ENCODE measurements around the gene CUEDC1.
A peak's percentile ranks its signal among the peaks of the same experiment; 100 is the strongest.

The CUEDC1 gene

GRCh38 chr17:57894848-57895247, 60.4 kb downstream of the CUEDC1 start:
- DNase-seq (ENCODE audit: low read depth) = no peak

DNA sequence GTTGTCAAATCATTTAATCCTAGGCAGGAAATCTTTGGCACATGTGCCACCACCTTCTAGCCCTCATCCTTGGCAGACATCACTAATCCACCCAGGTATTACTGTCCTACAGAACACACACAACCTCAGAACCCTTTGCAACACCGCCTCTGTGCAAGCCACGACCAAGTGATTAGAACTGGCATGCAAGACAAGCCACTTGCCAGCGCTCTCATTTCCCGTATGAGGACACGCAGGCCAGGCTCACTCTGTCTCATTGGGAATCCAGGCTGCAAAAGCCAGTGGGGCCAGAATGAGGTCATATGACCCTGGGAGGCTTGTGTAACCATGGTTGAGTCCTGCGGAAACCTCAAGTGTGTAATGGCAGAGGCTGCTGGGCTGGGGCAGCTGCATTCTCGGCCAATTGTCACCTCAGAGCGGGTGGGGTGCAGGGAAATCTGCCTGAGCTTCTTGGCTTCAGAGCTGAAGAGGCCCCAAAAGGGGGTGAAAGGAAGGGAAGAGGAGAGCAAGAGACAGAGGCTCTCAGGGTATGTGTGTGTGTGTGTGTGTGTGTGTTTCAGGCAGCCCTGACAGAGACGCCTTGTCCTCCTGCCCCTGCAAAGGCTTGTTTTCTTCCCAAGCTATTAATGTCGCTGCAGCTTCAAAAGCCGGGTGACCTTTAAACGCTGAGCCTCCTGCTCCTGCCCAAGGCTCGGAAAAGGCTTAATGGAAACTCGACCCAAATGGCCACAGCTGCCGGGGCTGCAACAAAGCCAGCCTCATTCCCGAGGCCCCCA, 62.2 kb downstream of the CUEDC1 start:
- DNase-seq (ENCODE audit: low read depth) = no peak

- DNase-seq (ENCODE audit: low read depth) = peak; percentile 69
Measured at GRCh38 chr17:57892146-57892819, 62.9 kb downstream of the CUEDC1 start.

GRCh38 chr17:57890857-57891232, 64.4 kb downstream of the CUEDC1 start:
- DNase-seq (ENCODE audit: low read depth) = no peak

- no peak for DNase-seq (ENCODE audit: low read depth)
Measured at GRCh38 chr17:57889892-57890856, 65.0 kb downstream of the CUEDC1 start.

GRCh38 chr17:57889252-57889651, 66.0 kb downstream of the CUEDC1 start:
- no peak for DNase-seq (ENCODE audit: low read depth)

DNA sequence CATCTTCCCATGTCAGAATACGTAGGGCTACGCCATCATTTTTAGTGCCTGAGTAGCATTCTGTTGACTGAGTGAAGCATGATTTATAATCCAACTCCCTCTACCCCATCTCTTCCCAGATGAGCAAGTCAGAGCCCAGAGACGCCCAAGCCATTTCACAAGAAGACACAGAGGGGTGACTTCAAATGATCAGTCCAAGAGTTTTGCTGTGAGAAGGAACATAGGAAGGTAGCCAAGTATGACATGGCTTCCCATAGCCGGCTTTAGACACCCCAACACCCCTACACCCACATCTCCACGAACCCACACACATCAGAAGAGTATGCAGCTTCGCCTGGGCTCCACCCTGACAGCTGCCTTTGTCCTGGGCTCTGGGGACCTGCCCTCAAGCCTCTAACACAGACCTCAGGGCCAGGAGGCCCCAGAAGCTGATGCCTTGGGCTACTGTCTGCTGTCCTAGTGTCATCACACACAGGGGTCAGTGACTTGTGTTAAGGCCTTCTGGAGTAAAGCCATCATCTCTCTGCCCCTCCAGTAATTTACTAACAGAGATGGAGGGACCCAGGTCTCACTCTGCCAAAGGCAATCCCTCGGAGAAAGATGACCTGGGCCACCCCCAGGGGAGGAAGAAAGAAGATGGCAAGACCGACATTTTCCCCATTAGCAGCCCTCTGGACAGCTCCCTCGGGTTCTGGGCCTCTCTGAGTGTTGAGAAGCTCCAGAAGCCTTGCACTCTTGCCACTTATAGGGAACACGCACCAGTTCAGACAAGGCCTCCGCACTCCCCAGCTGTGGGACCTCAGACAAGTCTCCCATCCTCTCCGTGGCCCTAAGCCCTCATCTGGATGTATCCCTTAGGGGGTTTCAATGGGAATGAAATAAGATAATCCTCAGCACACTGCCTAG, 66.6 kb downstream of the CUEDC1 start:
- no peak for DNase-seq (ENCODE audit: low read depth)

DNA sequence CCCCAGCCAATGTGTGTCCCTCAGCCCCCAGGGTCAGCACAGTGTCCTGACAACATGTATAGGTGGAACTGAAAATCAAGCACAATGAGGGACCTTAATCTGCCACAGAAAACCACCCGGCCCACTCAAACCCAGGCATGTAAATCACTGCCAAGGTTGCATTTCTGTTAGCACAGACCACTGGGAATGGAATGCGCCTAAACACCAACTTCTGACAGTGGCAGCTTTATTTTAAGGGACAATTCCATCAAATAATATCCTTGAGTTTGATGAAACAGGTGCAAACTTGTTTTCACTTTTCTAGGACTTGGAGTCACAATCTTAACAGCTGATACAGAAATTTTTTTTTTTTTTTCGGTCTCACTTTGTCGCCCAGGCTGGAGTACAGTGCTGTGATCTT, 68.1 kb downstream of the CUEDC1 start:
- no peak for DNase-seq (ENCODE audit: low read depth)

DNA sequence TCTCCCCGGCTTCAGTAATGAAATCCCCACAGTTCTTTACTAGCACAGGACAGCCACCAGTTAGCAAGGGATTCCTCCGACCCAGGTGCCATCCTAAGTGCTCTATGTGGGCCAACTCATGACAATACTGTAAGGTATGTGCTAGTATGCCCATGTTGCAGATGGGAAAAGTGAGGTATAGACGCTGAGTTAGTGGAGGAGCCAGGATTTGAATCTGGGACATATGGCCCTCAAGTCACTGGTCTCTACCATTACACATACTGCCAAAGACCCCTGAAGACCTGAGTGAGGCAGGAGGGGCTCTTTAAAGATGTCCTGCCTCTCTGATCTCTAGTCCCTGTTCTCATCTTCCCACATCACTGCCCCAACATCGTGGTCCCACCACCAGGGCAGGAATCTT, 69.2 kb downstream of the CUEDC1 start:
- no peak for DNase-seq (ENCODE audit: low read depth)

DNA sequence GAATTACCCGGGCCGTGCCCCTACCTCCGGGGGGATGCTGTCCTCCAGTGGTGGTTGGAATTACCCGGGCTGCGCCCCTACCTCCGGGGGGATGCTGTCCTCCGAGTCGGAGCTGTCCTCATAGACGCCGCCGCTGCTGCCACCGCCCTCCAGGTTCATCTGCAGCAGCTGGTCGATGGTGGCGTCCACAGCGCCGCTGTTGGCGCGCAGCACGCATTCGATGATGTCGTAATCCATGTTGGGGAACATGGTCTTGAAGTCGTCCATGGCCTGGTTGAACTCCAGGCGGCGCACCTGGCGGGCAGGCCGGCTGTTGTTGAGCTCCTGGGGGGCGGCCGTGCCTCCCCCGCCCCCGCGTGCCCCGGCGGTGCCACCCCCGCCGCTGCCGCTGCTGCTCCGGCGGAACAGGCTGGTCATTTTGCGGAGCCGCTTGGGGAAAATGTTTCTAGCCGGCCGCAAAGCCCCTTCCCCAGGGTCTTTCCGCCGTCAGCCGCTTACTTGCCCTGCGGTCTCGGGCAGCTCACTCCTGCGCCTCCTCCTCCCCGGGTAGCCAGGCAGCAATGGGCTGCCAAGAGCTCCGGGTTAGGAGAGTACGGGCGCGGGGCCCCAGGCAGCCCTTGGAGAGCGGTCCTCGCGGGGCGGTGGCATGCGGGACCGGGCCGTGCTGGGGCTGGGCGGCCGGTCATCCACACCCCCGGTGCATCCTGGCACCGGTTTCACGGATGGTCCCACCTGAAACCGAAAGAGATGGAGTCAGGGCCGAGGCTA, 69.9 kb downstream of the CUEDC1 start:
- DNase-seq (ENCODE audit: low read depth) = no peak

DNA sequence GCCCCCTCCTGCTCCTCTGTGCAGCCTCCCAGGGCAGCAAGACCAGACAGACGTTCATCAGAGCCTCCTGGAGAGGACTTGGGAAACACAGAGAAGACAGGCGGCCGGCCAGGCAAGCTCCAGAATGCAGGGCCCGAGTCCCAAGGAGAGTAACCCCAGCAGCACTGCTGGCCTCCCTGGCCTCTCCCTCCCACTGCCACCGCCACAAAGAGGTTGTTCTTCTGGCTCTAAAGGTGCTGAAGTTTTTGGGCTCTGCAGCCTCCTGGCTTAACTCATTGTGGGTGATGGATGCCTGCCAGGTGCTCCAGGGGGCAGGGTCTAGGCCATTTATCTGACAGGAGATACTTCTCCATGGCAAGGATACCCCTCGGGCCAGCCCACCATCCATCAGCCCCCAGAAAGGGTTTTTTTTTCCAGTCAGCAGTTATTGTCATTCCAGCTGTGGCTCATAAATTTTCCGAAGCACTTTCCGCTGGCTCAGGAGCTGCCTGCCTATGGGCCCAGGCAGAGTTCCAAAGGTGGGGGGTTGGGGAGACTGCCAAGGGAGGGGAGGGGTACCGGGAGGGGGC, 73.3 kb downstream of the CUEDC1 start:
- DNase-seq (ENCODE audit: low read depth) = no peak

GRCh38 chr17:57881143-57881542, 74.1 kb downstream of the CUEDC1 start:
- no peak for DNase-seq (ENCODE audit: low read depth)

- DNase-seq (ENCODE audit: low read depth) = no peak
Measured at GRCh38 chr17:57880086-57880456, 75.1 kb downstream of the CUEDC1 start.

DNA sequence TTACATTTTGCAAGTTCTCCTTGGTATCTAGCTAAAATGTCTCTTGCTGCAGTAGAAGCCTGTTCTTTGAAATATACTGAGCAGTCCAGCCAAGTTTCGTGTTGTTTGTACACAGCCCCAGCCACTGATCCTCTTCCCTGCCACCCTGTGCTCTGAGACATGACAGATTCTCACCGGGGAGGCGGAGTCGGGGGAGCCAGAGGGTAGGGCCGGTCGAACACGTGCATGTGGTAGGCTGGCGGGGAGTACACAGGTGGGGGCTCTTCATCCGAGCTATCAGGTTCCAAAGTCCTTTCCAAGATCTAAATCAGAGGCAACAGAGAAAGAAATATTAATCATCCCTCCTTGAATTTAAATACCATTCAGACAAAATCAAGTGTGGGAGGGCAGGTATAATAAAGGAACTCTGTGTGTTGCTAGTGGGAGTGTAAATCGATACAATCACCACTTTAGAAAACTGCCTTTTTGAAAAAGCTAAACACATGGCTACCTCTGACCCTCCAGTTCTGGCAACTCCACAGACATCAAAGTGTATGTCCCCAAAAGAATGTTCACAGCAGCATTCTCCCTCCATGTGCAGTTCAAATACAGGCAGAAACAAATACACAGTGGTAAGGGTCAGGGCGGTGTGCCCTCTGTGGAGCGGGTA, 75.7 kb downstream of the CUEDC1 start:
- DNase-seq (ENCODE audit: low read depth) = no peak

DNA sequence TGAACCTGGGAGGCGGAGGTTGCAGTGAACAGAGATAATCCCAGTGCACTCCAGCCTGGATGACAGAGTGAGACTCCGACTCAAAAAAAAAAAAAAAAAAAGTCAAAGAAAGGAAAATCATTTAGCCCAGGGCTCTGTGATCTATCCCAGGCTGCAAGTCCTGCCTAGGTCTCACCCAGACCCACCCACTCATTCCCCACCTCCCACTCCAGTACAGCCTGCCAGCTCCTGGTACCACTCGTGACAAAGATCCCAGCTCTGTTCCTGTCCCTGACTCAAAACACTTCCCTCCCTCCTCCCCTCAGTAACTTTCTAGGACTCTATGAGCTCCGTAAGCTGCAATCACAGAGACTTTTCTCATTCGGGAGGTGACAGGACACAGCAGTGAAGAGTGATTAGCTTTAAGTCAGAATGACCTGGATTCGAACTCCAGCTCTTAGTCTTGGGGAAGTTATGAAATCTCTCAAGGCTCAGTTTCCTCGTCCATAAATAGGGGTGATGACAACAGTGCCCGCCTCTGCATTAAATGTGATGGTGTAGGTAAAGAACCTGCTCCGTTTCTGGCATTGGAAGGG, 77.3 kb downstream of the CUEDC1 start:
- DNase-seq (ENCODE audit: low read depth) = no peak

GRCh38 chr17:57876866-57877237, 78.4 kb downstream of the CUEDC1 start:
- DNase-seq (ENCODE audit: low read depth) = no peak

DNA sequence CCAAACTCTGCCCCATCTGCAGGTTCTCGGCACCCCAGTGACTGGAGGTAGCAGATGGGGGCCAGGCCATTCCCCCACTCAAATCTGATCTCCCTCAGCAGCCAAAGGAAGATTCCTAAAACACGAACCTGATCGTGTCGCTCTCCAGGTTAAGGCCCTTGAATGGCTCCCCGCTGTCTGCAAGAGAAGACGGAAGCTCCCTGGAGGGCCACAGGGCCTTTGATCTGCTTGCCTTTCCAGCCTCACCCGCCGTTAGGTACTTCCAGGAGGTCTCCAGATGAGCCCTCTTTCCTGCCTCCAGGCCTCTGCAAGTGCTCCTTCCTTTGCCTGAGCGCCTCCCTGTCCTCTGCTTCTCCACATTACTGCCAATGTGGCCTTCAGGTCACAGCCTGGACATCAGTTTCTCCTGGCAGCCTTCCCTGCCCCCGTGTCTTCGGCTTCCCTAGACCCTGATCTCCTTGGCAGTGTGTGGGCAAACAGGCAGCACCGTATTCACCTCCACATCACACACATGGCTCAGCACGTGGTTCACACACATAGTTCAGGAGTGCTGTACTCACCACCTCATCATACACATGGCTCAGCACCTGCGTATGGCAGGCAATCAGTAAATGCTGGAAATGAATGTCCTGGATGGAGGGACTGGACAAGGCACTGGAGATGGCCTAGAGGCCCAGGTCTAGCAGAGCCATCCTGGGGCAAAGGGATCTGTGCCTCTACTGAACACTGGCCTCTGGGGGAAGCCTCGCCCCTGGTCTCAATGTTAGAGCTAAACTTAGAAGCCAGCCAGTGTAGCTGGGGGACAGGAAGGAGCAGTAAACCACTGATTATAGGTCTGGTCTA, 79.0 kb downstream of the CUEDC1 start:
- DNase-seq (ENCODE audit: low read depth) = no peak

DNA sequence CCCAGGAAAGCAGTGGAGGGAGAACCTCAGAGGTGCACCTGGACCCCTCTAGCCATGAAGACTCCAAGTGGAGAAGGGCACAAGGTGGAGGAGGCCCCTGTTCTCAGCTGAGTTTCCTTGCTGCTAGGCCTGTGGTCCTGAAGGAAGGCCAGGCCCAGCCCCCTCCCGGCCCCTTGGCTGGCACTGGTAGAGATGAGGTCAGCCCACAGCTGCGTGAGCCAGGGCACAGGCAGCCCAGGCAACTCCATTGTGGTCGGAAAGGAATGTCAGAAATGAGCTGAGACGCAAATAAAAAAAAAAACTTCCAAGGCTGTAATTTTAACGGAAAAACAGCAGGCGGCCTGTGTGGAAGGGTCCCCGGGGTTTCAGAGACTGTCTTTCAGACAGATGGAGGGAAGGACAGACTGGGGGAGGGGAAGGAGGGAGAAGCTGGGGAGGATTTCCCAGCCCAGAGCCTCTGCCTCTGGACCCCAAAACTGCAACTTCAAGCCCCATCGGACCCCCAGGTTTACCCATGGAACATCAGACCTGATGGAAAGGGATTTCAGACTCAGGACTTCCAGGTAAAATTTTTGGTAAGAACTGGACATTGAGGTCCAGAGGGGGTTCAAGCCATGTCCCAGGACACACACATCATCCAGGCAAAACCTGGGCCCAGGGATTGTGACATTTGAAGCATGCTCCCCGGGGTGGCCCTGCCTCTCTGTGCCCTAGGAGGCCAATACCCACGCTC, 79.8 kb downstream of the CUEDC1 start:
- DNase-seq (ENCODE audit: low read depth) = no peak

All from stimulated activated CD8-positive, alpha-beta memory T cell treated with anti-CD3 and anti-CD28 coated beads, Interleukin-7, amount 100 ng/mL, for 24 hours (primary cell).